Spinal cord (tissue), 4 donors: ENCODE data around the gene SCD. TPM values are rescaled to one million over a fixed set of nuclear protein-coding genes. Genes with fewer than 3 reads are reported as not detected.

Experiments used
- polyA plus RNA-seq, 2 donors: library from polyadenylated mRNA; unstranded; fragments of 120-200 nt; gene quantifications; one replicate each; pipeline ENCODE4 v1.2.1, GENCODE V29; 2013; ENCODE audit not compliant: insufficient read length in 2 of 2
- small RNA-seq: library from RNA; depleted of rRNA; stranded (forward); fragments of <200 nt; gene quantifications from one replicate; pipeline ENCODE3, GENCODE V24; 2014; ENCODE audit warnings: low replicate concordance
- total RNA-seq, 2 donors: library from RNA; depleted of rRNA in 1 of 2; stranded (reverse); fragments of 120-200 nt in 1 of 2; fragments of >200 nt in 1 of 2; gene quantifications; one replicate each; pipeline versions ENCODE4 v1.2.3 to v1.2.4, GENCODE V29; 2013 to 2014

Gene SCD
- total and polyA plus RNA-seq, 4 donors = 172 to 662 (median 357) TPM

Small RNAs within 50 kb of the gene (small RNA-seq; reads per million reads assigned to genes)
- gene RF00019 = not detected

Other genes with a start within 250 kb of the SCD start
- 10 to 100 TPM; 20.9 to 24.8 TPM for gene ERLIN1, start 161.2 kb upstream of the SCD start, total RNA-seq
- gene ERLIN1, start 161.2 kb upstream of the SCD start, polyA plus RNA-seq = 10 to 100 TPM; 20.7 to 21.6 TPM
- gene CHUK, start 117.6 kb upstream of the SCD start, total RNA-seq = 10 to 100 TPM; 26.2 to 29.5 TPM
- gene CHUK, start 117.6 kb upstream of the SCD start, polyA plus RNA-seq = 10 to 100 TPM; 18.3 to 23.6 TPM
- 10 to 100 TPM; 28.3 to 32.1 TPM for gene CWF19L1, start 79.6 kb upstream of the SCD start, total RNA-seq
- 10 to 100 TPM; 21.5 to 27.4 TPM for gene CWF19L1, start 79.6 kb upstream of the SCD start, polyA plus RNA-seq
- 10 to 100 TPM; 46.8 to 80.4 TPM for gene BLOC1S2, start 60.6 kb upstream of the SCD start, total RNA-seq
- 10 to 100 TPM; 83.8 to 96.2 TPM for gene BLOC1S2, start 60.6 kb upstream of the SCD start, polyA plus RNA-seq
- under 1 TPM; 0.33 to 0.59 TPM for gene PKD2L1, start 17.0 kb upstream of the SCD start, total RNA-seq
- gene PKD2L1, start 17.0 kb upstream of the SCD start, polyA plus RNA-seq = under 1 TPM; 0.41 to 0.81 TPM
- under 1 TPM; 0.06 to 0.10 TPM for gene WNT8B, start 115.8 kb downstream of the SCD start, total RNA-seq
- gene WNT8B, start 115.8 kb downstream of the SCD start, polyA plus RNA-seq = under 1 TPM; 0.32 to 0.44 TPM
- gene SEC31B, start 172.6 kb downstream of the SCD start, total RNA-seq = 10 to 100 TPM in 1 of 2 donors, 1 to 10 TPM in 1; 6.4 to 11.4 TPM
- gene SEC31B, start 172.6 kb downstream of the SCD start, polyA plus RNA-seq = 10 to 100 TPM; 23.1 to 38.4 TPM
- 100 to 1,000 TPM; 166 to 273 TPM for gene NDUFB8, start 182.6 kb downstream of the SCD start, total RNA-seq
- 100 to 1,000 TPM; 264 to 271 TPM for gene NDUFB8, start 182.6 kb downstream of the SCD start, polyA plus RNA-seq
- gene HIF1AN, start 188.7 kb downstream of the SCD start, total RNA-seq = 10 to 100 TPM; 12.0 to 13.3 TPM
- gene HIF1AN, start 188.7 kb downstream of the SCD start, polyA plus RNA-seq = 10 to 100 TPM; 32.4 to 32.9 TPM